ENCODE results near the gene SHROOM4.

SHROOM4 gene

DNA sequence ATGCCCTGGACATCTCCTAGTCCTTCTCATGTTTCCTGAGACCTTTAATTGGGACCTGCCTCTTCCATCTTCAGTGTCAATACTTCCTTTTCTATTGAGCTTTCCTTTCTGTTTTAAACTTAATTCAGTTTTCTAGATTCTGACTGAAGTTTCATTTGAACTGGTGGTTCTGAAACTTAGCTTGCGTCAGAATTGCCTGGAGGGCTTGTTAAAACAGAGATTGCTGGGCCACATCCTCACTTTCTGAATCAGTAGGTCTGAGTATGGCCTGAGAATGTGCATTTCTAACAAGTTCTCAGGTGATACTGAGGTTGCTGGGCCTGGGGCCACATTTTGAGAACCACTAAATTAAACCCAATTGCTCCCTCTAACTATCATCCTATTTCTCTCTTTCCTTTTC lies 191.2 kb downstream of the SHROOM4 start:
- no peak for DNase-seq (ENCODE audit: low spot score)

DNA sequence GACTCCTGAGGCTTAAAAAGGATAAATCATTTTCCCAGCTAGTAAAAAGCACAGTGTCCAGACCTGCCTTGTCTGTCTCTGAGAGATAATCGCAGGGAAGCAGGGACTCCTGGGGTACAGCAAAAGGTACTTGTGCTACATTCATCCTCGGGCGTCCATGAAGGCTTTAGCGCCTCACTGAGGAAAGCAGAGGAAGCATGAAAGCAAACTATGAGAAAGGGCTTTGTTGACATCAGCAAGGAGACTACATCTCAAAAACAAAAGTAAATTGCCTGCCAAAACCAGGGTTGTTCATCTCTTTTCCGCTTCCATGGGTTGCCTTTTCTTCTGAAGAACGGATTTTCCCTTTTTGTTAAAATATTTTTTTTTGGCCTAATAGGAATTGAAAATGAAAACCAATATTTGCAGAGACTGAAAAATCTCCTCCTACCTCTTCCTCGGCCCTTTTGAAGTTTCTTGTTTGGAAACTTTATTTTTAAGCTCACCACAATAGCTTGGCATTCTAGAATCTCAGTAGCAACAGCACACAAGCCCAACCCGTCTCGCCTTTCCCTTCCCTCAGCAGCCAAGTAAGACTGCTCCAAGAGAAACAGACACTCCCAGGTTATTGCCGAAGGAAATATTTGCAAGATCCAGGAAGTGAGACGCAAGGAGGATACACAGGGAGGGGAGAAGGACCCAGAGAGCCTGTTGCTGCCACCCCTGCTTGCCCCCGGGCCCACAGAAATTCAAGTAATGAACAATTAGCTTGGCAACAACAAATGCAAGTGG lies 195.0 kb downstream of the SHROOM4 start:
- no peak for DNase-seq (ENCODE audit: low spot score)

GRCh38 chrX:50617183-50617582 lies 196.8 kb downstream of the SHROOM4 start:
- DNase-seq (ENCODE audit: low spot score) = no peak

GRCh38 chrX:50615570-50616158 lies 198.3 kb downstream of the SHROOM4 start:
- peak; percentile 12 for DNase-seq (ENCODE audit: low spot score)

DNA sequence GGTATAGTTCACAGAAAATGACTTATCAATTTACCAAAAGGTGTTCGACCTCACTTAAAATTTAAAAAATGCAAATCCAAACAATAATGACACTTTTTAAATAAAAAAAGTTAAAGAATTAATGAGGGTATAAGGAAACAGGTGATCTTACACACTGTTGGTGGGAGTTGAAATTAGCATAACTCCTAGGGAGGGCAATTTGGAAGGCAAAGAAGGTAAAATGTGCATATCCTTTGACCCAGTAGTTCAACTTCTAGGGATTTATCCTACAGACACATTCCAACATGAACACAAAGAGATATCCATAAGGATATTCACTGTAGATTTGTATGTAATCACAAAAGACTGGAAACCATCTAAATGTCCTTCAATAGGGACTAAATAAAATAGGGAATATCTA lies 199.5 kb downstream of the SHROOM4 start:
- DNase-seq (ENCODE audit: low spot score) = no peak

DNA sequence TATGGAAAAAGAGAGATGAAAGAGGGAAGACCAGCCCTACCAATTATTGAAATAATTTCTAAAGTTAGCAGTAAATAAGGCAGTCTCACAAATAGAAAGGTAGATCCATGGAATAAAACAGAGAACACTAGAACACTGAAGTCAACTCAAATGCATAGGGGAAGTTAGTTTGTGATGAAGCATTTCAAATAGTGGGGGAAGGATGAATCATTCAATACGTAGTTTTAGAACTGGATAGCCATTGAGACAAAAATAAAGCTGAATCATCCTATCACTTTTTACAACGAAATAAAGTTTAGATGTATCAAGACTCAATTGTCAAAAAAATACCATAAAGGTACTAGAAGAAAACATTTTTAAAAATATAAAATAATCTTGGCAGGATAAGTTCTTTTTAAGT lies 200.1 kb downstream of the SHROOM4 start:
- no peak for DNase-seq (ENCODE audit: low spot score)

- DNase-seq (ENCODE audit: low spot score) = no peak
Measured at GRCh38 chrX:50609796-50610195, 204.2 kb downstream of the SHROOM4 start.

- no peak for DNase-seq (ENCODE audit: low spot score)
Measured at GRCh38 chrX:50606300-50606950, 207.6 kb downstream of the SHROOM4 start.

GRCh38 chrX:50596056-50596455 lies 217.9 kb downstream of the SHROOM4 start:
- no peak for DNase-seq (ENCODE audit: low spot score)

GRCh38 chrX:50594788-50595187 lies 219.2 kb downstream of the SHROOM4 start:
- no peak for DNase-seq (ENCODE audit: low spot score)

DNA sequence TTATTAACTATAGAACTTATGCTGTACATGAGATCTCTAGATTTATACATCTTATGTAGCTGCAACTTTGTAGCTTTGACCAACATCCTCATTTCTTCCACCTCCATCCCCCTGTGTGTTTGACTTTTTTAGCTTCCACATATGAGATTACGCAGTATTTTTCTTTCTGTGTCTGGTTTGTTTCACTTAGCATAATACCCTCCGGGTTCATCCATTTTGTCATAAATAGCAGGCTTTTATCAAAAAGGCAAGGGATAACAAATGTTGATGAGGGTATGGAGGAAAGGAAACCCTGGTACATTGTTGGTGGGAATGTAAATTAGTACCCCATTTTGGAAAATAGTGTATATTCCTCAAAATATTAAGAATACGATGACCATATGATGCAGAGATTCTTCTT lies 227.0 kb downstream of the SHROOM4 start:
- peak; percentile 42 for DNase-seq (ENCODE audit: low spot score)

DNA sequence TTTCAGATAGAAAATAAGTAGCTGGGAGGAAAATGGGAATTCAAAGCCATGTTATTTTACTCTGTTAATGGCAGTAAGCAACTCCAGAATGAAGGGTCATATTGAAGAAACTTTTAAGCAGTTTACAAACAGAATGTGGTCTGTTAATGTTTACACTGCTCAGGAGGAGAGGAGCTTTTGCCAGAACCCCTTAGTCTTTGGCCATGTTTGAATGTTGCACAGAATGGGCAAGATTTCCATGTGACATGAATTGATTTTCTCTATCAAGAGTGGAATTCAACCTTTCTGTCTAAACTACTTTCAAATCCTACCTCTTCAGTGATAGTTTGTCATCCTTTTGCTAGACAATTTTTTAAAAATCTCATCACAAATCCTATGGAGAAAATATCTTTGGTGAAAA lies 227.6 kb downstream of the SHROOM4 start:
- no peak for DNase-seq (ENCODE audit: low spot score)

GRCh38 chrX:50581405-50581804 lies 232.6 kb downstream of the SHROOM4 start:
- no peak for DNase-seq (ENCODE audit: low spot score)

DNA sequence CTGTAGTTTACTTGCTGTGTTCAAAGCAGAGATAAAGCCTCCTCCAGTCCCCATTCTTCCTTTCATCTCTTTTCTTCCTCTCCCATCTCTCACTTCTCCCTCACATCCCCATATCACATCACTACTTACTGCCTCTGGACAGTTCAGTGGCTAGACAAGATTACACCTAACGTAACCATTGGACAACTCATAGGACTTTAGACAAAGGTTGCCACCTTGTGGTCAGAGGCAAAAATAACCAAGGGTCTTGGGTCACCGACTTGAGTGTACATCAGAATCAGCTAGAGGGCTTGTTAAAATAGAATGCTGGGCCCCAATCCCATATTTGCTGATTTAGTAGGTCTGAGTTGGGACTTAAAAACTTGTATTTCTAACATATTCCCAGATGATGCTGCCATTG lies 234.0 kb downstream of the SHROOM4 start:
- DNase-seq (ENCODE audit: low spot score) = peak; percentile 80

DNA sequence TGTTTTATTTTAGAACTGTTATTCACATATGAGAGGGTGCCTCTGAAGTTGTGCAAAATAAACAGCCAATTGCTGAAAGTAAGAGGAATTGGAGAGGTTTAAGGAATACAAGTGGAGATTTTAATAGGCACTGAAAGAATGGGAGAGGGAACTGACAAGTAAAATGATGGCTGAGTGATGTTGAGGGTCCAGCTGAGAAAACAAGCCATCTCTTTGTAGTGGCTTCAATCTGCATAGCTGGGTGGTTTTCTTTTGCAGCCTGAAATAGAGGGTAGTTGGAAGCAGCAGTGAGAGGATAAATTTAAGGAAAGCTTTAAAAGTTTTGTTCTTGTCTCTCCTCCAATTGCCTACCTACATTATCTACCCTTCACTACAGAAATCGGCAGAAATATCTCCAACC lies 236.7 kb downstream of the SHROOM4 start:
- DNase-seq (ENCODE audit: low spot score) = no peak

DNA sequence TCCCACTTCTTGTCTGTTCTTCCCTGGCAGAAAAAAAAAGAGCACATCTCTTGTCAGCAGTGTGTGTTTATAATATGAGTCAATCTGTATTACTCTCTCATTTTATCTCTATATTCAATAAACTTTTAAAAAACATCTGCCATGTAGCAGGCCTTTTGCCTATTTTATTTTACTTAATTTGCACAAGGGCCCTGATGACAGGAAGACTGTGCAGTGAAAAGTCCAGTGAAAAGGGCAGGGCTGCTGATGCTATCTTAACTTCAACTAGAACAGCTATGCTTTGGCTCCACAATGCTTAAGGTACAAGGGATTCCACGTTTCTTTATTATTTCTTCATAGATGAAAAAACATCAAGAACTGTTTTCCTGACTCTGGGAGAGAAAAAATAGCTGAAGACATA lies 246.4 kb downstream of the SHROOM4 start:
- DNase-seq (ENCODE audit: low spot score) = peak; percentile 54

DNA sequence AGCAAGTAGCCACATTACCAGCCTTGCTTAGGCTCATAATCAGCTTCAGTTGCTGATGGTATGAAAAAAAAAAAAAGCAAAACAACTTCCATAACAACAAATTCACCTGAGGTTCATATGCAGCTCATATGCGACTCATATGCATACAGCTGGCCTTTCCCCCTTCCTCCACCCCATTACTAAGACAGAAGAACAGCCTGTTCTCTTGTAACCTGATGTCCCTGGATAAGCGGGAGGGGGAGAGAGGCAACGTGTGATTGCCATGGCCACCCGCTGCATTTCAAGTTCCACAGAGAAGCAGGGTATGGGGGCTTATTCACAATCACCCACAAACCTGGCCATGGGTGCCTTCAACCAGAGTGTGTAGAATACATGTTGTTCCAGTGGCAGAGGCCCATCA lies 248.3 kb downstream of the SHROOM4 start:
- peak; percentile 61 for DNase-seq (ENCODE audit: low spot score)

Small RNA genes lying within 50 kb of the gene (small RNA-seq; reads per million reads assigned to genes)
- 0 reads per million in 2 experiments for gene RNU6-935P

Data from SK-N-DZ (cell line).